NCI-H2227 (cell line): ENCODE results near the gene DAB2.

Source experiments
- DNase-seq: peaks from one replicate; lab custom pipeline; 2025; ENCODE audit not compliant: unreplicated experiment; lab: John Stamatoyannopoulos, UW

The DAB2 gene

GRCh38 chr5:39448506-39449128, 23.8 kb upstream of the DAB2 start:
- no peak for DNase-seq

DNA sequence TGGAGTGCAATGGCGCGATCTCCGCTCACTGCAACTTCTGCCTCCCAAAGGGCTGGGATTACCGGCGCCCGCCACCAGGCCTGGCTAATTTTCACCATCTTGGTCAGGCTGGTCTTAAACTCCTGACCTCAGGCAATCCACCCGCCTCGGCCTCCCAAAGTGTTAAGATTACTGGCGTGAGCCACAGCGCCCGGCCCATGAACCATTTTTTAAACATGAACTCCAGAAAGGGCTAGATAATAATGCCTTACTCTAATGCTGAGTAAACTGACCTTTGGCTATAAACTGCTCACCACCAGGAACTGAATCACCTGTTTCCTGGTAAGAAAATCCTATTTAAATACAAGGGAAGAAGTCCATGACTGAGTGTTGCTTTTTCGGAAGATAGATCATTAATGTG, 23.2 kb upstream of the DAB2 start:
- no peak for DNase-seq

- no peak for DNase-seq
These were observed 22.3 kb upstream of the DAB2 start for GRCh38 chr5:39447059-39447458.

- DNase-seq: no peak
These were observed 21.5 kb upstream of the DAB2 start for GRCh38 chr5:39446231-39446630.

- DNase-seq: no peak
These were observed 19.1 kb upstream of the DAB2 start for GRCh38 chr5:39443911-39444310.

GRCh38 chr5:39442991-39443390, 18.2 kb upstream of the DAB2 start:
- DNase-seq: no peak

- no peak for DNase-seq
These were observed 17.1 kb upstream of the DAB2 start for GRCh38 chr5:39441838-39442237.

DNA sequence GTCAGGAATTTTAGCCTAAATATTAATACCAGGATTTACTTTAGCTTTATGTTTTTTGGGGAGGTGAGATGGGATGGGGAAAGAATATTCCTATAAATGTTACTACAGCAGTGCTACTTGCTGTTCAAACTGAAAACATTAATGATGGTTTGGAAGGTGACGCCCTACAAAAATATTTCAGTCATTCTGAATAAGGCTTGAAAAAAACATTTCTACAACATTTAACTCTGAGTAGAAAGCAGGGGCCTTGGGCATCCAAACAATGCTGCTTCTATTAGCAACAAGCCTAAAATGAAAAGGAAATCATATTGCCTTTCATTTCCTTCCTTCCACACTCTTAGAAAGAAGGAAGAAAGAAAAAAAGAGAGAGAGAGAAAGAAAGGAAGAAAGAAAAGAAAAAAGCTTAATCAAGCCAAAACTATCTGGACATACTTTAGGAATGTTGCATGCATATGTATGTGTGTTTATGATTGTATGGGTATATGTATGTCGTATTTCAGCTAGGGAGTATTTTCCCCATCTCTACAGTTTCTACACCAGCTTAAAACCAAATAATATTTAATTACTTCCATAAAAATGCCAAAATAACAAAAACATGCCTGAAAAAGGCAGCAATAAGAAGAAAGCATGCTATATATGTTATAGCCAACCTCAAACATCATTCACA, 16.3 kb upstream of the DAB2 start:
- no peak for DNase-seq

- no peak for DNase-seq
These were observed 15.6 kb upstream of the DAB2 start for GRCh38 chr5:39440192-39440957.

- DNase-seq: no peak
These were observed 14.9 kb upstream of the DAB2 start for GRCh38 chr5:39439582-39440162.

GRCh38 chr5:39437467-39437866, 12.7 kb upstream of the DAB2 start:
- no peak for DNase-seq

GRCh38 chr5:39433848-39434247, 9.1 kb upstream of the DAB2 start:
- DNase-seq: no peak

- no peak for DNase-seq
These were observed 8.1 kb upstream of the DAB2 start for GRCh38 chr5:39432696-39433530.

DNA sequence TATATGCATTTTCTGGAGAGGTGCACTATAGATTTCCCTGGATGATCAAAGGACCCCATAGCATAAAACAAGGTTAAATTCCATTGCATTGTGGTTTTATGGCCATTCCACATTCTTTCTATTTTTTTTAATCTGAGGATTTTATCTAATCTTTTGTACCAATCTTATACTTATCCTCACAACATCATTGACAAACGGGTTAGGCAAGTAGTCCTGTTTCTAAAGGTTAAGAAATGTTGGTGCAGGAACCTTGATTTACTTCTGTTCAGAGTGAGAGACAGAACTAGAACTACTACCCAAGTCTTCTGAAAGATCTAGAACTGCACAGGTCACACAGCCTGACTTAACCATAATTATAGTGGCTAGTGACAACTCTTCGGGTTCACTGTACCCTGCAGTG, 5.7 kb upstream of the DAB2 start:
- DNase-seq: no peak

- DNase-seq: no peak
These were observed 3.9 kb upstream of the DAB2 start for GRCh38 chr5:39428640-39429039.

GRCh38 chr5:39427633-39428032, 2.9 kb upstream of the DAB2 start:
- no peak for DNase-seq

GRCh38 chr5:39427229-39427628, 2.4 kb upstream of the DAB2 start:
- DNase-seq: no peak

- DNase-seq: no peak
These were observed 1.9 kb upstream of the DAB2 start for GRCh38 chr5:39426746-39427105.

- DNase-seq: no peak
These were observed 1.4 kb upstream of the DAB2 start for GRCh38 chr5:39426051-39426745.

GRCh38 chr5:39423331-39423751, 1.4 kb downstream of the DAB2 start:
- no peak for DNase-seq
